ENCODE data around the gene ATP10A. TPM values are rescaled to one million over a fixed set of nuclear protein-coding genes. Genes with fewer than 3 reads are reported as not detected.

ATP10A gene, protein sequence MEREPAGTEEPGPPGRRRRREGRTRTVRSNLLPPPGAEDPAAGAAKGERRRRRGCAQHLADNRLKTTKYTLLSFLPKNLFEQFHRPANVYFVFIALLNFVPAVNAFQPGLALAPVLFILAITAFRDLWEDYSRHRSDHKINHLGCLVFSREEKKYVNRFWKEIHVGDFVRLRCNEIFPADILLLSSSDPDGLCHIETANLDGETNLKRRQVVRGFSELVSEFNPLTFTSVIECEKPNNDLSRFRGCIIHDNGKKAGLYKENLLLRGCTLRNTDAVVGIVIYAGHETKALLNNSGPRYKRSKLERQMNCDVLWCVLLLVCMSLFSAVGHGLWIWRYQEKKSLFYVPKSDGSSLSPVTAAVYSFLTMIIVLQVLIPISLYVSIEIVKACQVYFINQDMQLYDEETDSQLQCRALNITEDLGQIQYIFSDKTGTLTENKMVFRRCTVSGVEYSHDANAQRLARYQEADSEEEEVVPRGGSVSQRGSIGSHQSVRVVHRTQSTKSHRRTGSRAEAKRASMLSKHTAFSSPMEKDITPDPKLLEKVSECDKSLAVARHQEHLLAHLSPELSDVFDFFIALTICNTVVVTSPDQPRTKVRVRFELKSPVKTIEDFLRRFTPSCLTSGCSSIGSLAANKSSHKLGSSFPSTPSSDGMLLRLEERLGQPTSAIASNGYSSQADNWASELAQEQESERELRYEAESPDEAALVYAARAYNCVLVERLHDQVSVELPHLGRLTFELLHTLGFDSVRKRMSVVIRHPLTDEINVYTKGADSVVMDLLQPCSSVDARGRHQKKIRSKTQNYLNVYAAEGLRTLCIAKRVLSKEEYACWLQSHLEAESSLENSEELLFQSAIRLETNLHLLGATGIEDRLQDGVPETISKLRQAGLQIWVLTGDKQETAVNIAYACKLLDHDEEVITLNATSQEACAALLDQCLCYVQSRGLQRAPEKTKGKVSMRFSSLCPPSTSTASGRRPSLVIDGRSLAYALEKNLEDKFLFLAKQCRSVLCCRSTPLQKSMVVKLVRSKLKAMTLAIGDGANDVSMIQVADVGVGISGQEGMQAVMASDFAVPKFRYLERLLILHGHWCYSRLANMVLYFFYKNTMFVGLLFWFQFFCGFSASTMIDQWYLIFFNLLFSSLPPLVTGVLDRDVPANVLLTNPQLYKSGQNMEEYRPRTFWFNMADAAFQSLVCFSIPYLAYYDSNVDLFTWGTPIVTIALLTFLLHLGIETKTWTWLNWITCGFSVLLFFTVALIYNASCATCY (N-terminal part only)
- 10 to 100 TPM; 36.7 to 70.1 TPM for total RNA-seq

- Mint-ChIP-seq H3K9me3 (ENCODE audit: low read depth) (no peaks in the 10 kb centered on the region), H3K4me3 (peak within 1 kb of the TSS; percentile 96), H3K27ac (peak within 1 kb of the TSS; percentile 94), H3K36me3 (peaks cover 29% of the 10 kb centered on the region), H3K4me1 (peaks cover 26% of the 10 kb centered on the region), H3K27me3 (peaks cover 5% of the 10 kb centered on the region)
- ATAC-seq (peak; percentile 43), DNase-seq (peak; percentile 77)
- CTCF ChIA-PET = interaction anchor here (1.0 to 3.5 kb wide), 3 partner anchors 16 to 80 kb away, joined by 3 to 18 read pairs (median 8); no protein-coding TSS in a partner anchor
Observed at GRCh38 chr15:25863111-25863967, at the start of gene ATP10A. Gene ATP10A (minus strand): TSS chr15:25863327. CDS start chr15:25863096, 231 bp downstream.

DNA sequence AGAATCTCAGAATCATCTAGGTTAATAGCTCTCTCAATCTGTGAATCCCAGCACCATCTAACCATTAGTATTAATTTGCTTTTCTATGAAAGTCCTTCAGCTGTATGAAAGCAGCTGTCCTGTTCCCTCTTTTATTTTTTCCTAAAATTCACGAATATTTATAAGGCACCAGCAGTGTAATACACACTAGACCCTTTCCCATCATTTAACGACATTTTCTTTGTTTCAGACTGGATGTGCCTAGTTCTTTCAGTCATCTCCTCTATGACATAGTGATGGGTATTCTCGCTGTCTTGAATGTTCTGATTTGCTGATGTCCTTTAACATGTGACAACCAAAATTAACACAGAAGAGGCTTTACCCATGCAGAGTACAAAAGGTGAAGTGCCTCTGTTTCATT is 48.9 kb upstream of the ATP10A start:
- CTCF ChIA-PET = interaction anchor here (1.1 kb wide), 1 partner anchor 22 kb away, joined by 3 read pairs; no protein-coding TSS in a partner anchor
- H3K4me3 Mint-ChIP-seq = no peak overlapping the region
- H3K9me3 Mint-ChIP-seq (ENCODE audit: low read depth) = no peaks in the 10 kb centered on the region
- no peak for DNase-seq
- H3K4me1 Mint-ChIP-seq = no peaks in the 10 kb centered on the region
- no peak overlapping the region for H3K27ac Mint-ChIP-seq
- H3K36me3 Mint-ChIP-seq = no peaks in the 10 kb centered on the region
- no peak for ATAC-seq
- H3K27me3 Mint-ChIP-seq = peaks cover 10% of the 10 kb centered on the region

DNA sequence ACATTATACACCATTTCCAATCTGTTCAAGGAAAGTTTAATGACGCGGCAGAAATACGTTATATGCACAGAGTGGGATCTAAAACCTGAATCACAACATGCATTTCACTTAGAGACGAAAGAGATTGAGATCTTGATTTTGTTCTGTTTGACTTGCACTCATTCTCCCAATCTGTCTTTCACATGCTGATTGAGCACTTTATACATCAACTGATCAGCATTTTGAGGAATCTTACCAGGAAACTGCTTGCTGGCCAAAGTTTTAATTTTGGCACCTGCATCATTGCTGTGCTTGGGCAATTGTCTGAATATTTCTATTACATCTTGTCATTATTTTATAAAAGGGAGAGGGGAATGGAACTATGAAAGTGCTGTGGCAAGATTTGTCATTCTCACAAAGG is 47.7 kb upstream of the ATP10A start:
- DNase-seq (no peak), ATAC-seq (no peak)
- H3K27me3 Mint-ChIP-seq = peaks cover 8% of the 10 kb centered on the region
- H3K4me1 Mint-ChIP-seq = no peaks in the 10 kb centered on the region
- H3K27ac Mint-ChIP-seq = no peak overlapping the region
- no peaks in the 10 kb centered on the region for H3K36me3 Mint-ChIP-seq
- H3K9me3 Mint-ChIP-seq (ENCODE audit: low read depth) = no peaks in the 10 kb centered on the region
- CTCF ChIA-PET = interaction anchor here (1.8 kb wide), 1 partner anchor 127 kb away, joined by 3 read pairs; no protein-coding TSS in a partner anchor
- no peak overlapping the region for H3K4me3 Mint-ChIP-seq

- peaks cover 2% of the 10 kb centered on the region for H3K4me1 Mint-ChIP-seq
- H3K4me3 Mint-ChIP-seq = no peak overlapping the region
- H3K36me3 Mint-ChIP-seq = no peaks in the 10 kb centered on the region
- H3K9me3 Mint-ChIP-seq (ENCODE audit: low read depth) = no peaks in the 10 kb centered on the region
- DNase-seq = no peak
- H3K27ac Mint-ChIP-seq = no peak overlapping the region
- H3K27me3 Mint-ChIP-seq = peaks cover 8% of the 10 kb centered on the region
- ATAC-seq = no peak
- CTCF ChIA-PET = interaction anchor here (1.8 kb wide), 1 partner anchor 126 kb away, joined by 3 read pairs; no protein-coding TSS in a partner anchor
Observed at GRCh38 chr15:25909806-25910205, 46.7 kb upstream of the ATP10A start.

- DNase-seq (no peak), ATAC-seq (no peak)
- Mint-ChIP-seq H3K4me3 (no peak overlapping the region), H3K27ac (no peak overlapping the region), H3K4me1 (peaks cover 4% of the 10 kb centered on the region), H3K27me3 (peaks cover 8% of the 10 kb centered on the region), H3K36me3 (no peaks in the 10 kb centered on the region), H3K9me3 (ENCODE audit: low read depth) (no peaks in the 10 kb centered on the region)
- CTCF ChIA-PET = interaction anchor here (1.2 to 1.8 kb wide), 2 partner anchors 25 to 125 kb away, joined by 3 read pairs; no protein-coding TSS in a partner anchor
Observed at GRCh38 chr15:25909325-25909724, 46.2 kb upstream of the ATP10A start.

- CTCF ChIA-PET = no interaction called here
- Mint-ChIP-seq H3K4me1 (peaks cover 24% of the 10 kb centered on the region), H3K36me3 (no peaks in the 10 kb centered on the region), H3K9me3 (ENCODE audit: low read depth) (no peaks in the 10 kb centered on the region), H3K27me3 (no peaks in the 10 kb centered on the region), H3K27ac (no peak overlapping the region), H3K4me3 (no peak overlapping the region)
- ATAC-seq (no peak), DNase-seq (no peak)
Observed at GRCh38 chr15:25905140-25905539, 42.0 kb upstream of the ATP10A start.

GRCh38 chr15:25903024-25903581 is 40.0 kb upstream of the ATP10A start:
- H3K9me3 Mint-ChIP-seq (ENCODE audit: low read depth) = no peaks in the 10 kb centered on the region
- no peaks in the 10 kb centered on the region for H3K36me3 Mint-ChIP-seq
- H3K4me3 Mint-ChIP-seq = no peak overlapping the region
- DNase-seq = peak; percentile 63
- ATAC-seq = peak; percentile 69
- peaks cover 24% of the 10 kb centered on the region for H3K4me1 Mint-ChIP-seq
- peak overlapping the region; percentile 72 for H3K27ac Mint-ChIP-seq
- H3K27me3 Mint-ChIP-seq = no peaks in the 10 kb centered on the region
- CTCF ChIA-PET = interaction anchor here (1.2 to 1.6 kb wide), 4 partner anchors 31 to 119 kb away, joined by 3 to 7 read pairs (median 4); no protein-coding TSS in a partner anchor

GRCh38 chr15:25901811-25902605 is 38.9 kb upstream of the ATP10A start:
- Mint-ChIP-seq H3K36me3 (no peaks in the 10 kb centered on the region), H3K27ac (no peak overlapping the region), H3K4me1 (peaks cover 24% of the 10 kb centered on the region), H3K4me3 (no peak overlapping the region), H3K9me3 (ENCODE audit: low read depth) (no peaks in the 10 kb centered on the region), H3K27me3 (no peaks in the 10 kb centered on the region)
- DNase-seq (no peak), ATAC-seq (no peak)
- CTCF ChIA-PET = interaction anchor here (0.7 to 1.2 kb wide), 2 partner anchors 40 to 1101 kb away, joined by 3 to 4 read pairs; no protein-coding TSS in a partner anchor

- CTCF ChIA-PET = no interaction called here
- ATAC-seq = no peak
- no peaks in the 10 kb centered on the region for H3K36me3 Mint-ChIP-seq
- H3K4me3 Mint-ChIP-seq = no peak overlapping the region
- DNase-seq = no peak
- H3K27ac Mint-ChIP-seq = no peak overlapping the region
- no peaks in the 10 kb centered on the region for H3K27me3 Mint-ChIP-seq
- peaks cover 24% of the 10 kb centered on the region for H3K4me1 Mint-ChIP-seq
- H3K9me3 Mint-ChIP-seq (ENCODE audit: low read depth) = no peaks in the 10 kb centered on the region
Observed at GRCh38 chr15:25900901-25901300, 37.8 kb upstream of the ATP10A start.

- Mint-ChIP-seq H3K27me3 (peaks cover 2% of the 10 kb centered on the region), H3K36me3 (no peaks in the 10 kb centered on the region), H3K4me3 (no peak overlapping the region), H3K9me3 (ENCODE audit: low read depth) (no peaks in the 10 kb centered on the region), H3K27ac (no peak overlapping the region), H3K4me1 (peaks cover 24% of the 10 kb centered on the region)
- CTCF ChIA-PET = interaction anchor here (1.1 kb wide), 1 partner anchor 33 kb away, joined by 5 read pairs; no protein-coding TSS in a partner anchor
- DNase-seq = no peak
- ATAC-seq = no peak
Observed at GRCh38 chr15:25900431-25900830, 37.3 kb upstream of the ATP10A start.

GRCh38 chr15:25899870-25900269 is 36.7 kb upstream of the ATP10A start:
- peaks cover 22% of the 10 kb centered on the region for H3K4me1 Mint-ChIP-seq
- no peaks in the 10 kb centered on the region for H3K36me3 Mint-ChIP-seq
- no peak overlapping the region for H3K4me3 Mint-ChIP-seq
- H3K27me3 Mint-ChIP-seq = peaks cover 2% of the 10 kb centered on the region
- CTCF ChIA-PET = interaction anchor here (1.1 kb wide), 1 partner anchor 34 kb away, joined by 5 read pairs; no protein-coding TSS in a partner anchor
- ATAC-seq (no peak), DNase-seq (no peak)
- no peak overlapping the region for H3K27ac Mint-ChIP-seq
- H3K9me3 Mint-ChIP-seq (ENCODE audit: low read depth) = no peaks in the 10 kb centered on the region

Data from activated CD8-positive, alpha-beta memory T cell treated with anti-CD3 and anti-CD28 coated beads, Interleukin-2, amount 10 ng/mL, durations not matched to agents 7 days and 5 days (primary cell).